Suprapubic skin (tissue), 4 donors: ENCODE results near the gene PTP4A2.

Experiments used
- CTCF ChIP-seq, 2 donors: fragments of 200-600 bp in 1 of 2; fragments of 450-650 bp in 1 of 2; sonication (generic) in 1 of 2; IDR thresholded peaks; one replicate each; pipeline ENCODE4 v1.5.1; 2016 to 2019; ENCODE audit warnings: antibody characterized with exemption in 2 of 2, mild to moderate bottlenecking in 1 of 2, moderate library complexity in 1 of 2
- POLR2A ChIP-seq, 2 donors: fragments of 450-650 bp; IDR thresholded peaks; one replicate each; pipeline ENCODE4 v1.6.1; 2017; ENCODE audit warnings: antibody characterized with exemption in 2 of 2, mild to moderate bottlenecking in 2 of 2, moderate library complexity in 2 of 2
- POLR2AphosphoS5 ChIP-seq, 3 donors: sonication (generic); formaldehyde crosslinking; IDR thresholded peaks; one replicate each; pipeline ENCODE4 v1.6.1; 2017; ENCODE audit warnings: antibody characterized with exemption in 3 of 3

- TF ChIP-seq CTCF (IDR thresholded peaks at IDR 0.05), result no peak
- no peak for TF ChIP-seq POLR2AphosphoS5 (IDR thresholded peaks at IDR 0.05)
- no peak for TF ChIP-seq POLR2A (IDR thresholded peaks at IDR 0.05)
Measured at GRCh38 chr1:31897526-31898100, 40.6 kb downstream of the PTP4A2 start.
